Measurements from ENCODE around the gene NUBPL. TPM values are rescaled to one million over a fixed set of nuclear protein-coding genes. Genes with fewer than 3 reads are reported as not detected.
"Not testable (repeated sequence)": the region's sequence is repeated elsewhere in the genome, so short reads cannot be mapped to it uniquely, and the experiment has no call there.

The NUBPL gene
- total and polyA plus RNA-seq, 7 donors = 5.3 to 15.5 (median 9.2) TPM

- intact Hi-C loops (cut with DNase I) = no loop called here
- DNase-seq = no peak
Observed at GRCh38 chr14:31889297-31889696, 328.1 kb downstream of the NUBPL start.

GRCh38 chr14:31890202-31890601 is 329.0 kb downstream of the NUBPL start:
- not testable (repeated sequence) for H3K36me3 ChIP-seq, H3K4me1 ChIP-seq
- 94 to 98% methylated on average over 4 of the region's 4 CpGs for WGBS, 2 donors

More at GRCh38 chr14:31889297-31889696, 328.1 kb downstream of the NUBPL start:
- no peaks in the 10 kb centered on the region for H3K36me3 ChIP-seq
- no peaks in the 10 kb centered on the region for H3K27me3 ChIP-seq
- H3K4me1 ChIP-seq = peaks cover 0 to 3% (median 1%) of the 10 kb centered on the region in 4 donors
- H3K27ac ChIP-seq = no peak overlapping the region
- no peaks in the 10 kb centered on the region for H3K9me3 ChIP-seq
- TF ChIP-seq EP300 (IDR thresholded peaks at IDR 0.05) = no peak
- H3K4me3 ChIP-seq = no peak overlapping the region
- 88 to 91% methylated on average over 2 of the region's 2 CpGs for whole genome bisulfite sequencing, 2 donors

GRCh38 chr14:31893221-31893757 is 332.1 kb downstream of the NUBPL start:
- intact Hi-C loops (cut with DNase I) = no loop called here
- no peak overlapping the region for H3K27ac ChIP-seq
- TF ChIP-seq POLR2AphosphoS5 (IDR thresholded peaks at IDR 0.05) = no peak
- TF ChIP-seq CTCF (IDR thresholded peaks at IDR 0.05) = no peak
- TF ChIP-seq POLR2A (IDR thresholded peaks at IDR 0.05) = no peak
- TF ChIP-seq EP300 (IDR thresholded peaks at IDR 0.05) = no peak
- H3K27me3 ChIP-seq = no peaks in the 10 kb centered on the region
- no peaks in the 10 kb centered on the region for H3K9me3 ChIP-seq
- peaks cover 0 to 8% (median 0%) of the 10 kb centered on the region in 4 donors for H3K4me1 ChIP-seq
- WGBS, 2 donors = 68 to 74% methylated on average over 5 of the region's 5 CpGs
- H3K36me3 ChIP-seq = no peaks in the 10 kb centered on the region
- no peak overlapping the region for H3K4me3 ChIP-seq
- DNase-seq = no peak

More at GRCh38 chr14:31890202-31890601, 329.0 kb downstream of the NUBPL start:
- H3K9me3 ChIP-seq; H3K27ac ChIP-seq; intact Hi-C loops (cut with DNase I); H3K4me3 ChIP-seq; DNase-seq; H3K27me3 ChIP-seq: not testable (repeated sequence)

- Histone ChIP-seq H3K27ac (no peak overlapping the region), H3K36me3 (no peaks in the 10 kb centered on the region), H3K4me3 (no peak overlapping the region), H3K9me3 (no peaks in the 10 kb centered on the region), H3K4me1 (peaks cover 0 to 8% (median 0%) of the 10 kb centered on the region in 4 donors), H3K27me3 (no peaks in the 10 kb centered on the region)
- WGBS, 2 donors = 74 to 87% methylated on average over 3 of the region's 3 CpGs
- TF ChIP-seq POLR2AphosphoS5 (IDR thresholded peaks at IDR 0.05) (no peak), CTCF (IDR thresholded peaks at IDR 0.05) (no peak), EP300 (IDR thresholded peaks at IDR 0.05) (no peak)
- intact Hi-C loops (cut with DNase I) = no loop called here
- no peak for DNase-seq
Observed at GRCh38 chr14:31894351-31894750, 333.1 kb downstream of the NUBPL start.

- intact Hi-C loops (cut with DNase I) = no loop called here
- Histone ChIP-seq H3K4me3 (no peak overlapping the region), H3K27ac (no peak overlapping the region), H3K4me1 (peaks cover 0 to 8% (median 0%) of the 10 kb centered on the region in 4 donors), H3K9me3 (no peaks in the 10 kb centered on the region), H3K27me3 (no peaks in the 10 kb centered on the region), H3K36me3 (no peaks in the 10 kb centered on the region)
- no peak for DNase-seq
- no peak for TF ChIP-seq EP300 (IDR thresholded peaks at IDR 0.05)
- no peak for TF ChIP-seq POLR2AphosphoS5 (IDR thresholded peaks at IDR 0.05)
- TF ChIP-seq POLR2A (IDR thresholded peaks at IDR 0.05) = no peak
- TF ChIP-seq CTCF (IDR thresholded peaks at IDR 0.05) = no peak
- WGBS, 2 donors = 77 to 91% methylated on average over 2 of the region's 2 CpGs
Observed at GRCh38 chr14:31895206-31895605, 334.0 kb downstream of the NUBPL start.

GRCh38 chr14:31895646-31896045 is 334.4 kb downstream of the NUBPL start:
- no peak for TF ChIP-seq CTCF (IDR thresholded peaks at IDR 0.05)
- no peak for TF ChIP-seq POLR2A (IDR thresholded peaks at IDR 0.05)
- WGBS, 2 donors = 77 to 80% methylated on average over 2 of the region's 2 CpGs
- H3K9me3 ChIP-seq = no peaks in the 10 kb centered on the region
- H3K4me3 ChIP-seq = no peak overlapping the region
- peaks cover 0 to 8% (median 0%) of the 10 kb centered on the region in 4 donors for H3K4me1 ChIP-seq
- DNase-seq = no peak
- H3K27ac ChIP-seq = no peak overlapping the region
- H3K36me3 ChIP-seq = no peaks in the 10 kb centered on the region
- no peaks in the 10 kb centered on the region for H3K27me3 ChIP-seq
- intact Hi-C loops (cut with DNase I) = no loop called here

Data from sigmoid colon (tissue), 7 donors.